K562 (cell line): ENCODE measurements around the gene GALNT5. TPM values are rescaled to one million over a fixed set of nuclear protein-coding genes. Genes with fewer than 3 reads are reported as not detected.
A peak's percentile ranks its signal among the peaks of the same experiment; 100 is the strongest.

Experiments
- CREM ChIP-seq: IDR thresholded peaks from 2 replicates; pipeline ENCODE4 v1.6.1; 2014; ENCODE audit warnings: antibody characterized with exemption, low read depth
- DEAF1 ChIP-seq: fragments of 450-650 bp; formaldehyde crosslinking; IDR thresholded peaks from 2 replicates; pipeline ENCODE4 v1.4.0; 2020; ENCODE audit warnings: mild to moderate bottlenecking, moderate library complexity
- FOS ChIP-seq: IDR thresholded peaks from 3 replicates; pipeline ENCODE4 v1.6.1; 2011; ENCODE audit not compliant: insufficient read length; ENCODE audit errors: extremely low read depth
- FOSL1 ChIP-seq: fragments of 200-800 bp; sonication (Bioruptor generic); conservative IDR thresholded peaks from 2 replicates; pipeline ENCODE4 v1.6.1; 2016; ENCODE audit warnings: missing genetic modification characterization, missing compliant biosample characterization
- GTF2E2 ChIP-seq: fragments of 200-800 bp; sonication (Bioruptor generic); IDR thresholded peaks from 2 replicates; pipeline ENCODE4 v1.6.1; 2016; ENCODE audit warnings: missing genetic modification characterization, missing compliant biosample characterization
- HLTF ChIP-seq: fragments of 450-650 bp; IDR thresholded peaks from 2 replicates; pipeline ENCODE4 v1.6.1; 2016
- JUN ChIP-seq, 2 experiments: sonication (generic) in 1 of 2; formaldehyde crosslinking in 1 of 2; IDR thresholded peaks; 2 replicates each; pipeline versions ENCODE4 v1.6.1 to v1.8.0; 2012 to 2022; ENCODE audit warnings: borderline replicate concordance in 2 of 2, mild to moderate bottlenecking in 2 of 2, improper control_type of control experiment in 1 of 2, low read depth in 1 of 2, low read length in 1 of 2, missing genetic modification reagents in 1 of 2
- KDM2B ChIP-seq: fragments of 250-450 bp; sonication (Bioruptor Pico); IDR thresholded peaks from 2 replicates; pipeline ENCODE4 v1.8.0; 2021; ENCODE audit warnings: mild to moderate bottlenecking, moderate library complexity
- MECOM ChIP-seq: fragments of 250-450 bp; sonication (Bioruptor Pico); IDR thresholded peaks from 2 replicates; pipeline ENCODE4 v1.8.0; 2022; ENCODE audit warnings: inconsistent platforms
- MLLT1 ChIP-seq, 2 experiments: fragments of 450-650 bp; IDR thresholded peaks; 2 replicates each; pipeline ENCODE4 v1.6.1; 2016
- NRF1 ChIP-seq, 2 experiments: fragments of 450-650 bp; IDR thresholded peaks in 1 of 2; conservative IDR thresholded peaks in 1 of 2; 2 replicates each; pipeline ENCODE4 v1.6.1; 2014; ENCODE audit warnings: mild to moderate bottlenecking in 2 of 2
- OTX1 ChIP-seq: fragments of 450-650 bp; formaldehyde crosslinking; IDR thresholded peaks from 2 replicates; pipeline ENCODE4 v1.4.0; 2022; ENCODE audit warnings: mild to moderate bottlenecking
- PHTF2 ChIP-seq: fragments of 250-450 bp; sonication (Bioruptor Pico); IDR thresholded peaks from 2 replicates; pipeline ENCODE4 v1.5.0; 2021; ENCODE audit warnings: mild to moderate bottlenecking
- PYGO2 ChIP-seq: fragments of 450-650 bp; IDR thresholded peaks from 2 replicates; pipeline ENCODE4 v1.6.1; 2016; ENCODE audit warnings: mild to moderate bottlenecking, missing genetic modification characterization, moderate library complexity, missing compliant biosample characterization
- SETDB1 ChIP-seq: IDR thresholded peaks from one replicate; pipeline ENCODE4 v1.6.1; 2012; ENCODE audit warnings: low read length, control low read depth, inconsistent platforms
- SIN3B ChIP-seq: fragments of 450-650 bp; IDR thresholded peaks from 2 replicates; pipeline ENCODE4 v1.6.1; 2017; ENCODE audit warnings: low read depth, mild to moderate bottlenecking, moderate library complexity
- SMAD4 ChIP-seq: fragments of 250-450 bp; sonication (Bioruptor Pico); conservative IDR thresholded peaks from 2 replicates; pipeline ENCODE4 v1.8.0; 2021; ENCODE audit warnings: inconsistent platforms, mild to moderate bottlenecking, moderate library complexity
- SOX6 ChIP-seq: fragments of 450-650 bp; IDR thresholded peaks from 2 replicates; pipeline ENCODE4 v1.6.1; 2014; ENCODE audit warnings: mild to moderate bottlenecking
- TAL1 ChIP-seq: fragments of 450-650 bp; IDR thresholded peaks from 2 replicates; pipeline ENCODE4 v1.6.1; 2016; ENCODE audit warnings: mild to moderate bottlenecking
- TBP ChIP-seq: optimal IDR thresholded peaks from 2 replicates; pipeline ENCODE3; 2011; ENCODE audit warnings: low read depth, low read length, improper control_type of control experiment
- TRIM24 ChIP-seq, 2 experiments: fragments of 450-650 bp; IDR thresholded peaks; 2 replicates each; pipeline ENCODE4 v1.6.1; 2016
- ZC3H11A ChIP-seq: IDR thresholded peaks from 2 replicates; pipeline ENCODE4 v1.6.1; 2012; ENCODE audit warnings: low read depth, low read length, improper control_type of control experiment
- ZNF589 ChIP-seq: fragments of 200-800 bp; sonication (Bioruptor generic); IDR thresholded peaks from 2 replicates; pipeline ENCODE4 v1.6.1; 2016; ENCODE audit warnings: low read depth, missing genetic modification characterization, missing compliant biosample characterization
- polyA plus RNA-seq, 8 experiments: library from polyadenylated mRNA; depleted of rRNA in 4 of 8; stranded (reverse) in 5 of 8; unstranded in 3 of 8; fragments of >200 nt; fragmentation: Nextera tagmentation in 2 of 8; fragmentation: Illumina TruSeq in 1 of 8; extraction: Ambion mirVana in 2 of 8; extraction: Trizol in 1 of 8; gene quantifications; 2 replicates each; pipeline versions ENCODE4 v1.2.1 to v1.2.3, GENCODE V29; 2011 to 2014; ENCODE audit warnings: inconsistent platforms in 1 of 8, missing spikeins in 1 of 8
- total RNA-seq, 7 experiments: library from RNA; depleted of rRNA in 6 of 7; stranded (reverse); fragments of >200 nt in 6 of 7; fragmentation: Illumina TruSeq in 2 of 7; extraction: Trizol in 2 of 7; gene quantifications; 2 replicates each; pipeline versions ENCODE4 v1.2.1 to v1.2.3, GENCODE V29; 2011 to 2021; ENCODE audit warnings: low replicate concordance in 1 of 7
- TF ChIP-seq, protein P1 (sequence below): fragments of 450-650 bp; IDR thresholded peaks from 2 replicates; pipeline ENCODE4 v1.7.0; 2016; ENCODE audit warnings: borderline replicate concordance

GALNT5 gene
- total and polyA plus RNA-seq, 9 of the 15 experiments (the other 6 are each of a cell fraction or from before 2014, with no cell fraction given): 21.6 to 73.0 (median 54.7) TPM

- TF ChIP-seq DEAF1 (CRISPR knock-in tag): no peak
- no peak for TF ChIP-seq OTX1 (CRISPR knock-in tag)
- TF ChIP-seq, protein P1, sequence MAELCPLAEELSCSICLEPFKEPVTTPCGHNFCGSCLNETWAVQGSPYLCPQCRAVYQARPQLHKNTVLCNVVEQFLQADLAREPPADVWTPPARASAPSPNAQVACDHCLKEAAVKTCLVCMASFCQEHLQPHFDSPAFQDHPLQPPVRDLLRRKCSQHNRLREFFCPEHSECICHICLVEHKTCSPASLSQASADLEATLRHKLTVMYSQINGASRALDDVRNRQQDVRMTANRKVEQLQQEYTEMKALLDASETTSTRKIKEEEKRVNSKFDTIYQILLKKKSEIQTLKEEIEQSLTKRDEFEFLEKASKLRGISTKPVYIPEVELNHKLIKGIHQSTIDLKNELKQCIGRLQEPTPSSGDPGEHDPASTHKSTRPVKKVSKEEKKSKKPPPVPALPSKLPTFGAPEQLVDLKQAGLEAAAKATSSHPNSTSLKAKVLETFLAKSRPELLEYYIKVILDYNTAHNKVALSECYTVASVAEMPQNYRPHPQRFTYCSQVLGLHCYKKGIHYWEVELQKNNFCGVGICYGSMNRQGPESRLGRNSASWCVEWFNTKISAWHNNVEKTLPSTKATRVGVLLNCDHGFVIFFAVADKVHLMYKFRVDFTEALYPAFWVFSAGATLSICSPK: no peak
- peak; percentile 88 for TF ChIP-seq SMAD4 (CRISPR knock-in tag)
- peak; percentile 81 to 84 for TF ChIP-seq NRF1 (conservative IDR thresholded peaks at IDR 0.05 in 1 of 2, IDR thresholded peaks at IDR 0.05 in 1 of 2)
- peak; percentile 94 for TF ChIP-seq SOX6
- TF ChIP-seq SIN3B: no peak
- peak; percentile 95 for TF ChIP-seq TAL1
- peak; percentile 100 for TF ChIP-seq FOSL1 (tag)
- no peak for TF ChIP-seq ZC3H11A
- no peak for TF ChIP-seq HLTF
- peak; percentile 87 for TF ChIP-seq CREM
- no peak for TF ChIP-seq PHTF2 (CRISPR knock-in tag)
- TF ChIP-seq FOS: peak; percentile 89
- no peak for TF ChIP-seq KDM2B (CRISPR knock-in tag)
- peak; percentile 79; the same call in 1 of the 2 replicates for TF ChIP-seq ZNF589 (CRISPR knock-in tag)
- TF ChIP-seq TBP: peak; percentile 79
- TF ChIP-seq JUN (IDR thresholded peaks at IDR 0.05; ENCODE audit: borderline replicate concordance, low read depth, low read length): peak; percentile 100
- peak; percentile 98; the same call in 1 of the 2 replicates for TF ChIP-seq JUN (CRISPR knock-in tag; IDR thresholded peaks at IDR 0.05; ENCODE audit: borderline replicate concordance)
- peak; percentile 78 for TF ChIP-seq SETDB1
- no peak for TF ChIP-seq GTF2E2 (tag)
- peak; percentile 51; the same call in 1 of the 2 replicates for TF ChIP-seq PYGO2 (tag)
- peak; percentile 72; the same call in 1 of the 2 replicates for TF ChIP-seq MECOM (CRISPR knock-in tag)
- peak; percentile 60 to 88 for TF ChIP-seq TRIM24 (IDR thresholded peaks at IDR 0.05)
- peak; percentile 68 to 74; a peak in 3 of 4 replicates for TF ChIP-seq MLLT1 (IDR thresholded peaks at IDR 0.05)
Measured at GRCh38 chr2:157261199-157261782, 3.8 kb downstream of the GALNT5 start (continued).
